Measurements from ENCODE around the gene RPAIN. TPM values are rescaled to one million over a fixed set of nuclear protein-coding genes. Genes with fewer than 3 reads are reported as not detected.

RPAIN gene
- total and polyA plus RNA-seq, 2 of the 8 experiments (the other 6 are each of a cell fraction or from before 2014, with no cell fraction given): 54.5 to 57.7 TPM

DNA sequence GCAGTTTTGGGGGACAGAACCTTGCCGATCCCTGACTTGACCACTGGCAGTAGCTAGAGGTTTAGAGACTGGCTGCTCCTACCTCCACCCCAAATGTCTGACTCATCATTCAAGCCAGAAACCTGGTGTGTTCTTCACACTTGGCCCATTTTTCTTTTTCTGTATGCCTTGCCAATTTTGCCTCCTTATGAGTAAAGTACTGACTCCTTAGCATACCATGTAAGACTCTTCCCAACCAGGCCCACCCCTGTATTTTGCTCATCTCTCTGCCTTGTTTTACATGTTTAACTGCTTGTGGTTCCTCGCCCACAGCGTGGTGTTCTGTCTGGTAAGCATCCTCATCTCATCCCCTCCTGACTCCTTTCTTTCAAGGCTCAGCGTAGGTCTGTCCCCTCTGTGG is 38.4 kb upstream of the RPAIN start:
- H3K14ac ChIP-seq (ENCODE audit: insufficient read length): no peak overlapping the region

More for the DNA sequence above, 38.4 kb upstream of the RPAIN start:
- Histone ChIP-seq H3K9ac (replicated peaks in 1 of 4; ENCODE audit: extremely low read depth in 1 of 4, low read depth in 3 of 4, low read length in 3 of 4) (no peak overlapping the region), H2BK5ac (ENCODE audit: low read depth, low read length) (no peak overlapping the region), H3K27ac (ENCODE audit: low read depth, low read length) (no peak overlapping the region), H2BK15ac (ENCODE audit: low read length) (no peak overlapping the region), H2BK120ac (replicated peaks; ENCODE audit: low read depth, low read length) (no peak overlapping the region), H3K36me3 (ENCODE audit: control insufficient read depth in 2 of 4, insufficient read depth in 4 of 4, low read length in 3 of 4) (peaks cover 48 to 86% (median 71%) of the 10 kb centered on the region in 4 experiments), H3K23me2 (ENCODE audit: low read depth, low read length) (no peaks in the 10 kb centered on the region), H3K4me3 (ENCODE audit: extremely low read depth in 1 of 4, insufficient read depth in 2 of 4, low read depth in 3 of 4, low read length in 4 of 4) (no peak overlapping the region), H2AK5ac (ENCODE audit: low read depth, low read length) (no peak overlapping the region), H4K20me1 (replicated peaks in 1 of 2; ENCODE audit: control insufficient read depth in 1 of 2, insufficient read depth in 2 of 2, low read length in 2 of 2) (peaks cover 0 to 3% of the 10 kb centered on the region in 2 experiments), H3K4me2 (ENCODE audit: insufficient read depth in 1 of 2, low read depth in 2 of 2, low read length in 2 of 2) (no peak overlapping the region), H3K4ac (replicated peaks; ENCODE audit: insufficient read length, low read depth, low read length) (no peak overlapping the region), H2BK20ac (ENCODE audit: low read length) (no peak overlapping the region), H3K4me1 (replicated peaks in 1 of 4; ENCODE audit: control insufficient read depth in 3 of 4, insufficient read depth in 4 of 4, low read length in 3 of 4) (no peaks in the 10 kb centered on the region), H2BK12ac (ENCODE audit: low read depth, low read length) (no peak overlapping the region), H3K79me1 (ENCODE audit: low read depth, low read length) (no peaks in the 10 kb centered on the region), H3K9me3 (ENCODE audit: insufficient read depth in 2 of 2, low read depth in 1 of 2, low read length in 1 of 2) (no peaks in the 10 kb centered on the region), H2AFZ (ENCODE audit: low read length) (no peak overlapping the region), H3K56ac (replicated peaks; ENCODE audit: insufficient read length, low read depth, low read length) (no peak overlapping the region), H4K5ac (ENCODE audit: insufficient read length, low read depth, low read length) (no peak overlapping the region), H4K91ac (replicated peaks; ENCODE audit: insufficient read length, low read length) (no peak overlapping the region), H3K79me2 (ENCODE audit: control insufficient read depth in 1 of 2, insufficient read depth in 2 of 2, low read length in 2 of 2) (no peaks in the 10 kb centered on the region), H4K8ac (ENCODE audit: extremely low read depth, insufficient read depth, low read length) (no peak overlapping the region), H3K23ac (ENCODE audit: insufficient read length) (no peak overlapping the region), H3K27me3 (replicated peaks in 1 of 4; ENCODE audit: control insufficient read depth in 3 of 4, extremely low read depth in 1 of 4, insufficient read depth in 3 of 4, low read length in 3 of 4) (no peaks in the 10 kb centered on the region), H3K18ac (ENCODE audit: extremely low read depth, low read length) (no peak overlapping the region)
- no peak for FAIRE-seq
- TF ChIP-seq POLR2AphosphoS5 (IDR thresholded peaks at IDR 0.05; ENCODE audit: low read depth, low read length): peak; percentile 59; the same call in 1 of the 2 replicates
- TF ChIP-seq, protein P1, sequence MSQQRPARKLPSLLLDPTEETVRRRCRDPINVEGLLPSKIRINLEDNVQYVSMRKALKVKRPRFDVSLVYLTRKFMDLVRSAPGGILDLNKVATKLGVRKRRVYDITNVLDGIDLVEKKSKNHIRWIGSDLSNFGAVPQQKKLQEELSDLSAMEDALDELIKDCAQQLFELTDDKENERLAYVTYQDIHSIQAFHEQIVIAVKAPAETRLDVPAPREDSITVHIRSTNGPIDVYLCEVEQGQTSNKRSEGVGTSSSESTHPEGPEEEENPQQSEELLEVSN (IDR thresholded peaks at IDR 0.05): no peak
- no peak for DNase-seq (ENCODE audit: low read depth in 1 of 2, low spot score in 2 of 2)
- ChIA-PET POLR2A (ENCODE audit: partially characterized antibody) (interaction anchor here (1.1 to 3.5 kb wide), 8 partner anchors 10 to 52 kb away, joined by 3 to 18 read pairs (median 5); partner anchors contain the start of genes NUP88 and RPAIN), CTCF (ENCODE audit: partially characterized antibody) (interaction anchor here (1.6 to 1.8 kb wide), 2 partner anchors 9 to 52 kb away, joined by 3 to 4 read pairs; no protein-coding TSS in a partner anchor)
- WGBS, 2 experiments (ENCODE audit: extremely low coverage in 1 of 2, insufficient coverage in 1 of 2, insufficient read length in 1 of 2, insufficient replicate concordance in 2 of 2, low coverage in 1 of 2, low lambda C conversion rate in 2 of 2, missing lambda C conversion rate in 1 of 2): 88% methylated on average over 4 of the region's 4 CpGs; no CpG with 5 or more reads in 1 of the 2 experiments

All from H1 (cell line).